AG10803 (cell line): ENCODE data around the gene LRRC14B.

Experiments used
- DNase-seq: peaks from one replicate; pipeline ENCODE4 v3.0.0; 2010; ENCODE audit warnings: low read depth
- H3K4me3 ChIP-seq: 2 replicates; pipeline ENCODE4 v1.5.1; 2011; ENCODE audit warnings: mild to moderate bottlenecking, low read length, control low read depth
- CTCF ChIP-seq: conservative IDR thresholded peaks from 2 replicates; pipeline ENCODE4 v1.5.1; 2011; ENCODE audit warnings: mild to moderate bottlenecking, low read length, control low read depth, inconsistent platforms

The LRRC14B gene

GRCh38 chr5:155651-156410 lies 35.5 kb upstream of the LRRC14B start:
- no peak overlapping the region for H3K4me3 ChIP-seq
- DNase-seq = no peak
- no peak for TF ChIP-seq CTCF

GRCh38 chr5:156411-157072 lies 34.8 kb upstream of the LRRC14B start:
- no peak for TF ChIP-seq CTCF
- DNase-seq = no peak
- H3K4me3 ChIP-seq = no peak overlapping the region

GRCh38 chr5:157126-157715 lies 34.1 kb upstream of the LRRC14B start:
- no peak overlapping the region for H3K4me3 ChIP-seq
- DNase-seq = no peak
- no peak for TF ChIP-seq CTCF

- DNase-seq = no peak
- no peak for TF ChIP-seq CTCF
These were observed 33.5 kb upstream of the LRRC14B start for GRCh38 chr5:157801-158200.

GRCh38 chr5:158807-159447 lies 32.4 kb upstream of the LRRC14B start:
- no peak for TF ChIP-seq CTCF
- DNase-seq = no peak
- no peak overlapping the region for H3K4me3 ChIP-seq

More at GRCh38 chr5:157801-158200, 33.5 kb upstream of the LRRC14B start:
- H3K4me3 ChIP-seq = no peak overlapping the region

GRCh38 chr5:159448-160172 lies 31.7 kb upstream of the LRRC14B start:
- peak; percentile 54 for DNase-seq
- H3K4me3 ChIP-seq = no peak overlapping the region
- no peak for TF ChIP-seq CTCF
